Frontal cortex (tissue), 4 donors: ENCODE measurements around the gene ZGPAT. TPM values are rescaled to one million over a fixed set of nuclear protein-coding genes. Genes with fewer than 3 reads are reported as not detected.
"Not testable (repeated sequence)": the region's sequence is repeated elsewhere in the genome, so short reads cannot be mapped to it uniquely, and the experiment has no call there.

ENCODE experiments used
- DNase-seq, 2 donors: peaks; one replicate each; pipeline ENCODE4 v3.0.0; 2012; ENCODE audit warnings: low spot score in 2 of 2
- FAIRE-seq: peaks from 2 replicates; lab custom pipeline; 2012; peaks lifted over from hg19 to GRCh38; lab: Jason Lieb, UNC
- small RNA-seq: library from RNA; depleted of rRNA; stranded (forward); fragments of <200 nt; gene quantifications from one replicate; pipeline ENCODE3, GENCODE V24; 2014
- total RNA-seq: library from RNA; depleted of rRNA; stranded (reverse); fragments of >200 nt; gene quantifications from one replicate; pipeline ENCODE4 v1.2.3, GENCODE V29; 2014
- donor health status: control.
- donor health status: control.
- donor health status: control.

ZGPAT gene
- total RNA-seq, 1 donor from 2014 or later, result 6.5 TPM

DNA sequence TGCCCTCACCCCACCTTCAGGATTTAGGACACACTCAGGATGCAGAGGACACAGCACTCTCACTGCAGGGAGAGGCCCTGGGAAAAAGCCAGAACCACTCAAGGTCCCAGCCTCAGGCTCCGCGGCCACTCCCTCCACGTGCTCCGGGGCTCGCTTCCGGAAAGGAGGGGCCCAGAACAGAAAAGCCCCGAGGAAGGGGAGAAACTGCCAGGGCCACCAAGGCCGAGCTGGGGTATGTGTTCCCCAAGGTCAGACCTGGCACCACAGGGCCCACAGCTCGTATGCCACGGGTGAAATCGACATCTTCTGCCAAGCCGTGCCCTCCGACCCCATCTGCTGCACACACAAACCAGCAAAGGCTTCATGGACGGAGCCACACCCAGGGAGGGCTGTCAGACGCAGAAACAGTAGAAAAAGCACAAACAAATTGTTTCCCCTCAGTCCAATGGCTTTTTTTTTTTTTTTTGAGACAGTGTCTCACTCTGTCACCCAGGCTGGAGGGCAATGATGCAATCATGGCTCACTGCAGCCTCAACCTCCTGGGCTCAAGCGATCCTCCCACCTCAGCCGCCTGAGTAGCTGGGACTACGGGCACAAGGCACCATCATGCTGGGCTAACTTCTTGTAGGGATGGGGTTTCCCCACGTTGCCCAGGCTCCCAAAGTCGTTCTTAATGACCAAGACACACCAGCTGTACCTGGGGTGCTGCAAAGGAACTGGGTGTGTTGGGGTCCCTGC lies 65.1 kb downstream of the ZGPAT start:
- peak in 1 of 2 donors; percentile 44 for DNase-seq

GRCh38 chr20:63773571-63774241 lies 65.9 kb downstream of the ZGPAT start:
- peak in 1 of 2 donors; percentile 12 for DNase-seq
- no peak for FAIRE-seq

More for the DNA sequence above, 65.1 kb downstream of the ZGPAT start:
- FAIRE-seq, result no peak

GRCh38 chr20:63774306-63774705 lies 66.5 kb downstream of the ZGPAT start:
- peak in 1 of 2 donors; percentile 54 for DNase-seq
- FAIRE-seq, result no peak

- FAIRE-seq, result no peak
- peak; percentile 59 to 72 for DNase-seq
Observed at GRCh38 chr20:63775096-63775978, 67.5 kb downstream of the ZGPAT start.

- FAIRE-seq, DNase-seq: not testable (repeated sequence)
Observed at GRCh38 chr20:63776875-63777274, 69.0 kb downstream of the ZGPAT start.

- DNase-seq, result no peak
- no peak for FAIRE-seq
Observed at GRCh38 chr20:63777614-63778013, 69.8 kb downstream of the ZGPAT start.

DNA sequence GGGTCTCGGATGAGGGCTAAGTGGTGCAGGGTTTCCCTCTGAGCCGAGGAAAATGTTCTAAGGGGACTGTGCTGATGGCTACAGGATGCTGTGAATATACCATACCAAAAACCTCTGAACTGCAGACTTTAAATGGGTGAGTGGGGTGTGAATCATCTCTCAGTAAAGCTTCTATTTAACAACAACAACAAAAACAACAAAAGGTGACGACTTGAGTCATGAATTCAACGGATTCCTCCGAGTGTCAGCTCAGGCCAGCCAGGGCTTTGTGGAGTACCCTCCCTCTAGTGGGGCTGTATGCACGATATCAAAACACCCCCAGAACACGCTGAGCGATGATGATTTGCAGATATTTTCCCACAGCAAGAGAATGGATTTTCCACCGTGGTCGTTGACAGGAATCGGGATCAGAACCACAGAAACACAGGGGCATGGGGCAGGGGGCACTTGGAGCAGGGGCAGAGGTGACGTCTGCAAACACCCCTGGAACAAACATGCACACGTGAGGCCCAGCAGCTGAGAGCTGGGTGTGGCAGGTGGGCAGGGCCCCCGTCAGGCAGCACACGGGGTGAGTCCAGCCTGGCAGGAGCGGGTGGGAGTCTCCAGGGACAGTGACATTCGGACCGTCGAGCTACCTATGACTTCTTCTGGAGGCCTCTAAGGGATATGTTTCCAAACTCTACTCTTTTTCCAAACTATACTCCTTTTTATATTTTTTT lies 70.4 kb downstream of the ZGPAT start:
- DNase-seq (no peak), FAIRE-seq (no peak)

- no peak for DNase-seq
- FAIRE-seq, result no peak
Observed at GRCh38 chr20:63778857-63779256, 71.0 kb downstream of the ZGPAT start.

DNA sequence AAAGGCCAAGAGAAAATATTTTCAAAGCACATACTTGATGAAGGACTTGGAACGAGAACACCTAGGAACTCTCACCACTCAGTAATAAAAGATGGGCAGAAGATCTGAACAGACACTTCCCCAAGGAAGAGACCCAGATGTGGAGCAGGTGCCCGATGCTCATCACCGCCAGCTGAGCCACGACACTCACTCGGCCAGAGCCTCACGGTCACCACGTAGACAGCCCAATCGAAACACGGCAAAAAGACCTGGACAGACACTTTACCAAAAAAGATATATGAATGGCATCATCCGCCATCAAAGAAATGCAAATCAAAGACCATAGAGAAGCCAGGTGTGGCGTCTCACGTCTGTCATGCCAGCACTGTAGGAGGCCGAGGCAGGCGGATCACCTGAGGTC lies 73.3 kb downstream of the ZGPAT start:
- no peak for DNase-seq
- FAIRE-seq, result no peak

- DNase-seq (no peak), FAIRE-seq (no peak)
Observed at GRCh38 chr20:63782051-63782471, 74.2 kb downstream of the ZGPAT start.

DNA sequence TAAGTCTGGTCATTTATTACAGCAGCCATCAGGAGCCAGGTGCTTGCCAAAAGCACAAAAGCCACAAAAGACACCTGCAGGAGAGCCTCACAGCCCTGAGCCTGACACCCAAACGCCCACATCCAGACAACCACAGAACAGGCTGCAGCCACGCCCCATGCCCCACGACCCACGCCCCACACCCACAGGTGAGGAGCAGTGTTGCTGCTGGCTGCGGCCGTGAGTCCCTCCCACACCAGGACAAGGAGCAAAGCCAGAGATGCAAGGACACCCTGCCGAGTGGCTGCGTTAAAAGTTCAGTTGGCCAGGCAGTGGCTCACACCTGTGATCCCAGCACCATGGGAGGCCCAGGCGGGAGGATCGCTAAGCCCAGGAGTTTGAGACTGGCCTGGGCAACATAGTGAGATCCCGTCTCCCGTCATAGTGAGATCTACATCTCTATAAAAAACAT lies 74.7 kb downstream of the ZGPAT start:
- DNase-seq (no peak), FAIRE-seq (no peak)

DNA sequence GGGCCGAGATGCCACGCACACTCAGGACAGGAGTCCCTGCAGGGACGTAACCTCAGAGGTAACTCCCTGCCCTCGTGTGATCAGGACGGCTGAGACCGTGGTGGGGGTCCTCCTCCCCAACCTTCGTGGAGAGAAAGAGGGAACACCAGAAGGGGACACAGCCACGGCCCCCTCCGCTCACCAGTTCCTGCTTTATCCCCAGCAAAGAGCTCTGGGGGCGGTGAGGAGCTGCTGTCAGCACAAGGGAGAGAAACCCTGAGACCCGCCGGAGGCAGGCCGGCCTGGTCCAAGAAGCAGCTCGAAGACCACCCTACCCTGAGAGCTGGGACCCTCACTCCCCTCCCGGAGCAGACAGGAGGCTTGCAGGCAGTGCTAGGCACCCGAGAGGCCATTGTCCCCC lies 76.1 kb downstream of the ZGPAT start:
- FAIRE-seq, result no peak
- no peak for DNase-seq

- DNase-seq (no peak), FAIRE-seq (no peak)
Observed at GRCh38 chr20:63785691-63786131, 77.9 kb downstream of the ZGPAT start.

Small RNA genes within 50 kb of the gene (small RNA-seq; reads per million reads assigned to genes)
- gene LIME1 (not detected), gene TNFRSF6B (not detected)

Other genes with a start within 250 kb of the ZGPAT start
- 159 TPM for gene KCNQ2, start 235.4 kb upstream of the ZGPAT start, total RNA-seq
- 179 TPM for gene EEF1A2, start 209.0 kb upstream of the ZGPAT start, total RNA-seq
- gene PPDPF, start 187.3 kb upstream of the ZGPAT start, total RNA-seq, result 17.1 TPM
- not detected for gene PTK6, start 170.7 kb upstream of the ZGPAT start, total RNA-seq
- gene SRMS, start 160.3 kb upstream of the ZGPAT start, total RNA-seq, result not detected
- gene FNDC11, start 153.9 kb upstream of the ZGPAT start, total RNA-seq, result 6.1 TPM
- gene HELZ2, start 133.8 kb upstream of the ZGPAT start, total RNA-seq, result 3.7 TPM
- 6.1 TPM for gene GMEB2, start 80.9 kb upstream of the ZGPAT start, total RNA-seq
- 104 TPM for gene STMN3, start 54.6 kb upstream of the ZGPAT start, total RNA-seq
- gene RTEL1, start 49.7 kb upstream of the ZGPAT start, total RNA-seq, result 8.2 TPM
- not detected for gene TNFRSF6B, start 11.4 kb upstream of the ZGPAT start, total RNA-seq
- gene ARFRP1, start 63 bp upstream of the ZGPAT start, total RNA-seq, result 18.3 TPM
- 4.9 TPM for gene LIME1, start 28.6 kb downstream of the ZGPAT start, total RNA-seq
- 1.2 TPM for gene SLC2A4RG, start 31.7 kb downstream of the ZGPAT start, total RNA-seq
- gene ZBTB46, start 123.2 kb downstream of the ZGPAT start, total RNA-seq, result 22.4 TPM
- gene ABHD16B, start 153.5 kb downstream of the ZGPAT start, total RNA-seq, result not detected
- 22.4 TPM for gene TPD52L2, start 157.2 kb downstream of the ZGPAT start, total RNA-seq
- gene DNAJC5, start 187.1 kb downstream of the ZGPAT start, total RNA-seq, result 102 TPM
- 14.3 TPM for gene UCKL1, start 248.4 kb downstream of the ZGPAT start, total RNA-seq